IPS-18a (cell line): ENCODE measurements around the gene OAS1.

Source experiments
- H3K27ac ChIP-seq: one replicate; pipeline ENCODE4 v1.5.1; 2013; ENCODE audit warnings: low read length
- H3K27me3 ChIP-seq: one replicate; pipeline ENCODE4 v1.6.1; 2013; ENCODE audit warnings: mild to moderate bottlenecking, low read length; ENCODE audit not compliant: control insufficient read depth, insufficient read depth
- H3K36me3 ChIP-seq: one replicate; pipeline ENCODE4 v1.6.1; 2013; ENCODE audit warnings: low read depth, low read length; ENCODE audit not compliant: control insufficient read depth
- H3K4me1 ChIP-seq: one replicate; pipeline ENCODE4 v1.6.1; 2013; ENCODE audit warnings: low read depth, low read length; ENCODE audit not compliant: control insufficient read depth
- H3K4me3 ChIP-seq: one replicate; pipeline ENCODE4 v1.5.1; 2013; ENCODE audit warnings: low read length
- H3K9ac ChIP-seq: one replicate; pipeline ENCODE4 v1.6.1; 2013; ENCODE audit warnings: mild to moderate bottlenecking, low read length, moderate library complexity
- H3K9me3 ChIP-seq: one replicate; pipeline ENCODE4 v1.6.1; 2013; ENCODE audit warnings: low read depth, low read length; ENCODE audit not compliant: control insufficient read depth

The OAS1 gene

DNA sequence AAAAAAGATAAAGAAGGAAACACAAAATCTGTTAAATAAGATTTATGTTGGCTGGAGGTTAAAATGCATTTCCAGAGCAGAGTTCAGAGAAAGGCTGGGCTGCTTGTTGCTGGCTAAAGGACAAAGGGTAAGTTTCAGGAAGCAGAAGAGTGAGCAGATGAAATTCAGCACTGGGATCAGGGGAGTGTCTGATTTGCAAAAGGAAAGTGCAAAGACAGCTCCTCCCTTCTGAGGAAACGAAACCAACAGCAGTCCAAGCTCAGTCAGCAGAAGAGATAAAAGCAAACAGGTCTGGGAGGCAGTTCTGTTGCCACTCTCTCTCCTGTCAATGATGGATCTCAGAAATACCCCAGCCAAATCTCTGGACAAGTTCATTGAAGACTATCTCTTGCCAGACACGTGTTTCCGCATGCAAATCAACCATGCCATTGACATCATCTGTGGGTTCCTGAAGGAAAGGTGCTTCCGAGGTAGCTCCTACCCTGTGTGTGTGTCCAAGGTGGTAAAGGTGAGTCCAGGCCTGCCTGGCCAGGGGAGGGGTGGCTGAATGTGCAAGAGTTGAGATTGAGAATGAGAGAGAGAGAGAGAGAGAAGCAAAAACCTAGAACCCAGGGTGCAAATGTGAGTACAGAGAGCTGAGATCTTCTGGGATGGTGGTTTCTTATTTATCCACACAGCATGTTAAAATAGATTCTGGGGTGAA is at the start of gene OAS1:
Gene OAS1 (plus strand): TSS at position 251 of the 703 bp plus-strand sequence. CDS start 78 bp downstream, at position 329.
- no peaks in the 10 kb centered on the region for H3K9me3 ChIP-seq
- H3K4me1 ChIP-seq: no peaks in the 10 kb centered on the region
- H3K27me3 ChIP-seq: no peaks in the 10 kb centered on the region
- H3K4me3 ChIP-seq: no peak within 1 kb of the TSS
- no peak within 1 kb of the TSS for H3K27ac ChIP-seq
- H3K9ac ChIP-seq: no peak within 1 kb of the TSS
- H3K36me3 ChIP-seq: no peaks in the 10 kb centered on the region

GRCh38 chr12:112859291-112859690 is 47.5 kb upstream of the OAS1 start:
- H3K9me3 ChIP-seq: no peaks in the 10 kb centered on the region
- peaks cover 7% of the 10 kb centered on the region for H3K4me1 ChIP-seq
- no peaks in the 10 kb centered on the region for H3K27me3 ChIP-seq
- H3K36me3 ChIP-seq: no peaks in the 10 kb centered on the region
- no peak overlapping the region for H3K9ac ChIP-seq
- no peak overlapping the region for H3K27ac ChIP-seq
- H3K4me3 ChIP-seq: no peak overlapping the region

- Histone ChIP-seq H3K9me3 (no peaks in the 10 kb centered on the region), H3K27me3 (no peaks in the 10 kb centered on the region), H3K9ac (no peak overlapping the region), H3K36me3 (no peaks in the 10 kb centered on the region), H3K27ac (no peak overlapping the region), H3K4me1 (peaks cover 5% of the 10 kb centered on the region), H3K4me3 (no peak overlapping the region)
Observed at GRCh38 chr12:112860181-112860580, 46.6 kb upstream of the OAS1 start.

GRCh38 chr12:112861284-112861683 is 45.5 kb upstream of the OAS1 start:
- H3K9ac ChIP-seq: no peak overlapping the region
- H3K4me1 ChIP-seq: no peaks in the 10 kb centered on the region
- H3K4me3 ChIP-seq: no peak overlapping the region
- H3K9me3 ChIP-seq: no peaks in the 10 kb centered on the region
- H3K27me3 ChIP-seq: no peaks in the 10 kb centered on the region
- H3K36me3 ChIP-seq: no peaks in the 10 kb centered on the region
- H3K27ac ChIP-seq: no peak overlapping the region

DNA sequence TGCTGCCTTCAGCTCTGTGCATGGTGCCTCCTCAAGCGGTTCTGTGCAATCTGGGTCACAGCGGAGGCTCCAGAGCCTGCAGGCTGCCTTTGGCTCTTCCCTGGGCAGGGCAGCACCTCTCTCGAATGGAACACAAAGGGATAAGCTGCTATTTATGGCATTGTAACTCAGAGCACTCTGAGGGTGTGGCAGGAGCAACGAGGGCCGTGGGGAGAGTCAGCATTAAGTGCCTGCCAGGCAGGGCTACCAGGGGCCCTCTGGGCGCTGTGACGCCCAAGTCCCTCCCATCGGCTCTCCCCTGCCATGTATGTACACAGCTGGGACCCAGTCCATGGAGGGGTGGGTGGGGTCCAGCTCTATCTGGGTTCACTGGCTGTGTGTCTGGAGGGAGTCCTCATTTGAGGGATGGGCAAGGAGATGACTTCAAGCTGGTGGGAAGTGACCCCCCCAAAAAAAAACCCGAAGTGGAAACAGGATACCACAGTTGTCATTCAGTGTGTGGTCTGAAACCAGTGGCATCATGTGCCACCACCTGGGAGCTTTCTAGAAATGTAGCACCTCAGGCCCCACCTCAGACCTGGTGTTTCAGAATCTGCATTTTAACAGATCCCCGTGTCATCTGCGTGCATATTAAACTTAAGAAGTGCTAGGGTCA is 44.0 kb upstream of the OAS1 start:
- Histone ChIP-seq H3K4me3 (no peak overlapping the region), H3K27me3 (no peaks in the 10 kb centered on the region), H3K9ac (no peak overlapping the region), H3K9me3 (no peaks in the 10 kb centered on the region), H3K4me1 (no peaks in the 10 kb centered on the region), H3K36me3 (no peaks in the 10 kb centered on the region), H3K27ac (no peak overlapping the region)

GRCh38 chr12:112868459-112869041 is 38.2 kb upstream of the OAS1 start:
- Histone ChIP-seq H3K4me1 (no peaks in the 10 kb centered on the region), H3K36me3 (no peaks in the 10 kb centered on the region), H3K9me3 (no peaks in the 10 kb centered on the region), H3K27ac (no peak overlapping the region), H3K4me3 (no peak overlapping the region), H3K9ac (no peak overlapping the region), H3K27me3 (no peaks in the 10 kb centered on the region)

DNA sequence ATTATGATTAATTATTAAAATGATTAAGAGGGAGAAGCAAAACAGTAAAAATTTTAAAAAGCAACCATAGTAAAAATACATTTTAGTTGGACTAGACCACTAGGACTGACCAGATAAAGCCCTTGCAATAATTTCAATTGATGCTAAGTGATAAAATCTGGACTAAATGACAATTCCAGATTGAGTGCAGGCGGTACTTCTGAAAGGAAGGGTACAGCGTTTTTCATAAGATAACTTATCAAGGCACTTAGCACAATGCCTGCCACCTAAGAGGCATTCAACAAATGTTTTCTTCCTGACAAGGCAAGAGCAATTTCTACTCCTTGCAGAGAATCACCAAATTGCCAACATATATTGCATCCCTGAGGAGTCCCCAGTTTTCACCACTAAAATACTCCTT is 37.7 kb upstream of the OAS1 start:
- no peaks in the 10 kb centered on the region for H3K27me3 ChIP-seq
- H3K27ac ChIP-seq: no peak overlapping the region
- H3K4me1 ChIP-seq: no peaks in the 10 kb centered on the region
- no peak overlapping the region for H3K9ac ChIP-seq
- no peaks in the 10 kb centered on the region for H3K36me3 ChIP-seq
- H3K4me3 ChIP-seq: no peak overlapping the region
- H3K9me3 ChIP-seq: no peaks in the 10 kb centered on the region

DNA sequence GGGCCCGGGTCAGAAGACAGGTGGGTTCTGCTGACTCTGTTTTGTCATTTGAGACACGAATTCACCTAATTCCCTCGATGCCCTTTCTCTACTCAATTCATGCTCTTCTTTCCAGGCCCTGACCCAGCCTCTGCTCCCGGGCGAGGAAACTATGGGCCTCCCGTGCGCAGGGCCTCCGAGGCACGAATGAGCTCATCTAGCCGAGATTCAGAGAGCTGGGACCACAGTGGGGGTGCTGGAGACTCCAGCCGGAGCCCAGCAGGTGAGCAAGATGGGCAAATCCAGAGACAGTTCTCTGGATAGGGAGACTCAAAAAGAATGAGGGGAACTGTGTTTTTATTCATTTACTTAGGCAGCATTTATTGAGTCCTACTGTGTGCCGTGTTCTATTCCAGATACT is 37.0 kb upstream of the OAS1 start:
- Histone ChIP-seq H3K9ac (no peak overlapping the region), H3K27ac (no peak overlapping the region), H3K27me3 (no peaks in the 10 kb centered on the region)

DNA sequence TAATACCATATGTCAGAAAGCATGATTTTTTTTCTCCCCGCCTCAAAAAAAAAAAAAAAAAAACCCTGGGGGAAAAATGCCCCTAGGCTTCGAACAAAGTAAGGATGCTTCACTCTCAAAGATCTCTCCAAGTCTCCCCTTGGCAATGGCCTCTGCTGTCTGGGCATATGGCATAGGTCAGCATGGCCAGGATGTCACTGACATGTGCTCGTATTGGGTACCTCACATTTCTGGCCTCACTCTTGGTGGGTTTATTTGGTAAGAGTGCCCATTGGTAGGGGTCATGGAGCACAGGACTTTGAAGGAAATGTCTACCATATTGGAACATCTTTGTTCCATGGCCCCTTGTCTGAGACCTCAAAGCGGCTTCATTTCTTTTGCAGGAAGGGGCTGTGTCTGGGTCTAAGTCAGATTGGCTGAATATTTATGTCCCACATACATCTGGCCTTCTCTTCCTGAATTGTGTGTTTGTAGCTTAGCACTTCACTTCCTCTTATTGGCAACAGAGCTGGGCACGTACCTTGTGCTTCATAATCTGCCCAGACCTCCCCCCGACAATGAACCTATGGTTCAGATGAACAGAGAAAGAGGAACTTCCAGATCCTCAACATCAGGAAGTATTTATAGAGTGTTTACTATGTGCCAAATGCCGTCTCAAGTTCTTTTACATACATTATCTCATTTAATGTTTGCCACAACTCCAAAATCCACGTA is 36.3 kb upstream of the OAS1 start:
- Histone ChIP-seq H3K4me3 (no peak overlapping the region), H3K27ac (no peak overlapping the region), H3K4me1 (no peaks in the 10 kb centered on the region), H3K36me3 (no peaks in the 10 kb centered on the region), H3K27me3 (no peaks in the 10 kb centered on the region), H3K9ac (no peak overlapping the region), H3K9me3 (no peaks in the 10 kb centered on the region)

More for the DNA sequence above, 37.0 kb upstream of the OAS1 start:
- H3K4me3 ChIP-seq: no peak overlapping the region
- no peaks in the 10 kb centered on the region for H3K9me3 ChIP-seq
- H3K36me3 ChIP-seq: no peaks in the 10 kb centered on the region
- no peaks in the 10 kb centered on the region for H3K4me1 ChIP-seq

GRCh38 chr12:112875608-112876007 is 31.2 kb upstream of the OAS1 start:
- H3K4me3 ChIP-seq: no peak overlapping the region
- H3K9ac ChIP-seq: no peak overlapping the region
- H3K4me1 ChIP-seq: no peaks in the 10 kb centered on the region
- H3K36me3 ChIP-seq: no peaks in the 10 kb centered on the region
- H3K27ac ChIP-seq: no peak overlapping the region
- H3K27me3 ChIP-seq: no peaks in the 10 kb centered on the region
- no peaks in the 10 kb centered on the region for H3K9me3 ChIP-seq

DNA sequence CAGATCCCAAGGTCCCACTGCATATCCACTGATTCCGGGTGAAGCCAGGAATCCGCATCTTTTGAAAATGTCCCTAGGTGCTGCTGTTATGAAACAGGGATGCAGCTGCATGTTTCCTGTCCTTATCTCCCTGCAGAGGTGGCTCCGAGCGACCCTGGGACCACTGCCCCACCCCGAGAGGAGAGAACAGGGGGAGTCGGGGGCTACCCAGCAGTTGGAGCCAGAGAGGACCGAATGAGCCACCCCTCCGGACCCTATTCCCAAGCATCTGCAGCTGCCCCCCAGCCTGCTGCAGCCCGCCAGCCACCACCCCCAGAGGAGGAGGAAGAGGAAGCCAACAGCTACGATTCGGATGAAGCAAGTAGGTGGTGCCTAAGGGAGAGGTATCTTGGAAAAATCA is 30.3 kb upstream of the OAS1 start:
- H3K9ac ChIP-seq: no peak overlapping the region
- H3K27me3 ChIP-seq: no peaks in the 10 kb centered on the region
- no peak overlapping the region for H3K27ac ChIP-seq
- no peaks in the 10 kb centered on the region for H3K9me3 ChIP-seq
- H3K36me3 ChIP-seq: no peaks in the 10 kb centered on the region
- H3K4me3 ChIP-seq: no peak overlapping the region
- H3K4me1 ChIP-seq: no peaks in the 10 kb centered on the region
